ENCODE data around the gene ITGAD.
A peak's percentile ranks its signal among the peaks of the same experiment; 100 is the strongest.

Gene ITGAD

GRCh38 chr16:31451201-31451600, 58.1 kb downstream of the ITGAD start:
- TF ChIP-seq EZH2 (optimal IDR thresholded peaks at IDR 0.05; ENCODE audit: low read depth, low read length) (no peak), EZH2phosphoT487 (IDR thresholded peaks at IDR 0.05; ENCODE audit: low read length) (no peak)
- TF ChIP-seq, protein P1, sequence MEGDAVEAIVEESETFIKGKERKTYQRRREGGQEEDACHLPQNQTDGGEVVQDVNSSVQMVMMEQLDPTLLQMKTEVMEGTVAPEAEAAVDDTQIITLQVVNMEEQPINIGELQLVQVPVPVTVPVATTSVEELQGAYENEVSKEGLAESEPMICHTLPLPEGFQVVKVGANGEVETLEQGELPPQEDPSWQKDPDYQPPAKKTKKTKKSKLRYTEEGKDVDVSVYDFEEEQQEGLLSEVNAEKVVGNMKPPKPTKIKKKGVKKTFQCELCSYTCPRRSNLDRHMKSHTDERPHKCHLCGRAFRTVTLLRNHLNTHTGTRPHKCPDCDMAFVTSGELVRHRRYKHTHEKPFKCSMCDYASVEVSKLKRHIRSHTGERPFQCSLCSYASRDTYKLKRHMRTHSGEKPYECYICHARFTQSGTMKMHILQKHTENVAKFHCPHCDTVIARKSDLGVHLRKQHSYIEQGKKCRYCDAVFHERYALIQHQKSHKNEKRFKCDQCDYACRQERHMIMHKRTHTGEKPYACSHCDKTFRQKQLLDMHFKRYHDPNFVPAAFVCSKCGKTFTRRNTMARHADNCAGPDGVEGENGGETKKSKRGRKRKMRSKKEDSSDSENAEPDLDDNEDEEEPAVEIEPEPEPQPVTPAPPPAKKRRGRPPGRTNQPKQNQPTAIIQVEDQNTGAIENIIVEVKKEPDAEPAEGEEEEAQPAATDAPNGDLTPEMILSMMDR (IDR thresholded peaks at IDR 0.05; ENCODE audit: low read length), result no peak
- H3K27ac ChIP-seq (ENCODE audit: low read length), result no peak overlapping the region

DNA sequence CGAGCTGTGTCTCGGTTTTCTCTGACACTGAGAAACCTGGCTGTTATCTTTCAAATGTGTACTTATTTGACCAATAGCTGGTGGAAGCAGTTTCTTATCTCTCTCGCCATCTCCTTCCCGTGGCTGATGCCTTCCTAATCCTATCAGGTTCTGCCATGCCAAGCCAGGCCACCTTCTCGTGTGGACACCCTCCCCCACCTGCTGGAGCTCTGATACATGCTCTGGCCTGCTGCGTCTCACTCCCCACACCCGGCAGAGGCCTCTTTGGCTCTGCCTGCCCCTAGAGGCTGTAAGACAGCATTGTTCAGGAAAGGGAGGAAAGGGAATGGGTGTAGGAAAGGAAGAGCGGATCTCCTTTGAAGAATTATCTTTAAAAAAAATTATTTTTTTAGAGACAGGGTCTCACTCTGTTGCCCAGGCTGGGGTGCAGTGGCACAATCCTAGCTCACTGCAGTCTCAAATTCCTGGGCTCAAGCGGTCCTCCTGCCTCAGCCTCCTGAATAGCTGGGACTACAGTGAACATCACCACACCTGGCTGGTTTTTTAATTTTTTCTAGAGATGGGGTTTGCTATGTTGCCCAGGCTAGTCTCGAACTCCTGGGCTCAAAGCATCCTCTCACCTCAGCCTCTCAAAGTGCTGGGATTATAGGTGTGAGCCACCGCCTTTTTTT, 58.7 kb downstream of the ITGAD start:
- no peak overlapping the region for H3K27ac ChIP-seq (ENCODE audit: low read length)
- H3K4me1 ChIP-seq (ENCODE audit: low read length), result no peaks in the 10 kb centered on the region
- H4K20me1 ChIP-seq (ENCODE audit: insufficient read depth, low read length), result no peaks in the 10 kb centered on the region
- H3K9me2 ChIP-seq (replicated peaks; ENCODE audit: insufficient read depth, low read length), result no peaks in the 10 kb centered on the region
- H3K4me2 ChIP-seq (ENCODE audit: low read depth, low read length), result no peak overlapping the region
- TF ChIP-seq, protein P1 (IDR thresholded peaks at IDR 0.05; ENCODE audit: low read length), result peak; percentile 34
- TF ChIP-seq EZH2 (optimal IDR thresholded peaks at IDR 0.05; ENCODE audit: low read depth, low read length) (no peak), EZH2phosphoT487 (IDR thresholded peaks at IDR 0.05; ENCODE audit: low read length) (no peak)
- peaks cover 13% of the 10 kb centered on the region for H3K79me2 ChIP-seq (ENCODE audit: low read length)
- H2AFZ ChIP-seq (ENCODE audit: low read length), result no peak overlapping the region
- no peaks in the 10 kb centered on the region for H3K9me3 ChIP-seq (replicated peaks; ENCODE audit: insufficient read depth, low read length)
- H3K36me3 ChIP-seq (replicated peaks; ENCODE audit: insufficient read depth, low read length), result no peaks in the 10 kb centered on the region
- no peaks in the 10 kb centered on the region for H3F3A ChIP-seq (ENCODE audit: insufficient read depth, low read length)
- no peak overlapping the region for H3K4me3 ChIP-seq (ENCODE audit: low read length)
- H3K9ac ChIP-seq (ENCODE audit: low read length), result no peak overlapping the region
- DNase-seq, result peak; percentile 21
- H3K27me3 ChIP-seq (replicated peaks; ENCODE audit: insufficient read depth, low read length), result no peaks in the 10 kb centered on the region

More at GRCh38 chr16:31451201-31451600, 58.1 kb downstream of the ITGAD start:
- no peaks in the 10 kb centered on the region for H4K20me1 ChIP-seq (ENCODE audit: insufficient read depth, low read length)
- H2AFZ ChIP-seq (ENCODE audit: low read length), result no peak overlapping the region
- peaks cover 9% of the 10 kb centered on the region for H3K79me2 ChIP-seq (ENCODE audit: low read length)
- no peaks in the 10 kb centered on the region for H3K4me1 ChIP-seq (ENCODE audit: low read length)
- H3K4me3 ChIP-seq (ENCODE audit: low read length), result no peak overlapping the region
- H3K9me2 ChIP-seq (replicated peaks; ENCODE audit: insufficient read depth, low read length), result no peaks in the 10 kb centered on the region
- H3K27me3 ChIP-seq (replicated peaks; ENCODE audit: insufficient read depth, low read length), result no peaks in the 10 kb centered on the region
- H3K4me2 ChIP-seq (ENCODE audit: low read depth, low read length), result no peak overlapping the region
- H3K9ac ChIP-seq (ENCODE audit: low read length), result no peak overlapping the region
- H3K36me3 ChIP-seq (replicated peaks; ENCODE audit: insufficient read depth, low read length), result no peaks in the 10 kb centered on the region
- H3K9me3 ChIP-seq (replicated peaks; ENCODE audit: insufficient read depth, low read length), result no peaks in the 10 kb centered on the region
- DNase-seq, result no peak
- no peaks in the 10 kb centered on the region for H3F3A ChIP-seq (ENCODE audit: insufficient read depth, low read length)

- H2AFZ ChIP-seq (ENCODE audit: low read length), result no peak overlapping the region
- no peaks in the 10 kb centered on the region for H3F3A ChIP-seq (ENCODE audit: insufficient read depth, low read length)
- no peaks in the 10 kb centered on the region for H3K36me3 ChIP-seq (replicated peaks; ENCODE audit: insufficient read depth, low read length)
- no peaks in the 10 kb centered on the region for H4K20me1 ChIP-seq (ENCODE audit: insufficient read depth, low read length)
- H3K9me3 ChIP-seq (replicated peaks; ENCODE audit: insufficient read depth, low read length), result no peaks in the 10 kb centered on the region
- no peaks in the 10 kb centered on the region for H3K4me1 ChIP-seq (ENCODE audit: low read length)
- H3K79me2 ChIP-seq (ENCODE audit: low read length), result peaks cover 22% of the 10 kb centered on the region
- no peak overlapping the region for H3K4me2 ChIP-seq (ENCODE audit: low read depth, low read length)
- H3K4me3 ChIP-seq (ENCODE audit: low read length), result no peak overlapping the region
- no peak overlapping the region for H3K9ac ChIP-seq (ENCODE audit: low read length)
- no peak for TF ChIP-seq EZH2 (optimal IDR thresholded peaks at IDR 0.05; ENCODE audit: low read depth, low read length)
- TF ChIP-seq EZH2phosphoT487 (IDR thresholded peaks at IDR 0.05; ENCODE audit: low read length), result no peak
- TF ChIP-seq, protein P1 (IDR thresholded peaks at IDR 0.05; ENCODE audit: low read length), result no peak
- H3K27ac ChIP-seq (ENCODE audit: low read length), result no peak overlapping the region
- no peaks in the 10 kb centered on the region for H3K9me2 ChIP-seq (replicated peaks; ENCODE audit: insufficient read depth, low read length)
- H3K27me3 ChIP-seq (replicated peaks; ENCODE audit: insufficient read depth, low read length), result no peaks in the 10 kb centered on the region
- DNase-seq, result no peak
Measured at GRCh38 chr16:31452631-31453106, 59.5 kb downstream of the ITGAD start.
